Measurements from ENCODE around the gene ARIH2. TPM values are rescaled to one million over a fixed set of nuclear protein-coding genes. Genes with fewer than 3 reads are reported as not detected.

The ARIH2 gene
- total and polyA plus RNA-seq, 2 of the 8 experiments (the other 6 are each of a cell fraction or from before 2014, with no cell fraction given) = 72.9 to 136 TPM

GRCh38 chr3:49028673-49029562 is 110.3 kb downstream of the ARIH2 start, which contains the start of gene IMPDH2 (continued):
- TF ChIP-seq CTCF (IDR thresholded peaks at IDR 0.05; ENCODE audit: control extremely low read depth in 1 of 3, insufficient read depth in 1 of 3, low read depth in 1 of 3, low read length in 3 of 3) (0 out of 4 replicates have a peak, but pooled peaks of 1 of the 3 experiments have one; percentile 1), BACH1 (IDR thresholded peaks at IDR 0.05; ENCODE audit: low read length) (no peak; the same call in 1 of the 2 replicates), KDM1A (IDR thresholded peaks at IDR 0.05; ENCODE audit: borderline replicate concordance, low read length) (no peak), ATF2 (IDR thresholded peaks at IDR 0.05; ENCODE audit: low read length) (peak; percentile 94; the same call in 1 of the 2 replicates), RNF2 (IDR thresholded peaks at IDR 0.05; ENCODE audit: borderline replicate concordance, low read depth, low read length, missing control alignments, poor library complexity, severe bottlenecking) (no peak), MAX (IDR thresholded peaks at IDR 0.05) (peak; percentile 94), TAF7 (optimal IDR thresholded peaks at IDR 0.05; ENCODE audit: borderline replicate concordance, low read depth, low read length) (peak; percentile 89), JUND (IDR thresholded peaks at IDR 0.05; ENCODE audit: low read length) (peak; percentile 73; the same call in 1 of the 2 replicates), TAF1 (IDR thresholded peaks at IDR 0.05; ENCODE audit: low read depth, low read length) (peak; percentile 90), POU5F1 (IDR thresholded peaks at IDR 0.05; ENCODE audit: low read depth, low read length) (no peak), RBBP5 (IDR thresholded peaks at IDR 0.05; ENCODE audit: borderline replicate concordance, low read depth, low read length) (no peak), E2F6 (IDR thresholded peaks at IDR 0.05) (peak; percentile 91), SIN3A (conservative IDR thresholded peaks at IDR 0.05 in 1 of 2, IDR thresholded peaks at IDR 0.05 in 1 of 2; ENCODE audit: low read depth in 1 of 2, low read length in 2 of 2) (peak in 1 of 2 experiments; percentile 78; a peak in 2 of 4 replicates), EGR1 (IDR thresholded peaks at IDR 0.05; ENCODE audit: borderline replicate concordance, low read depth, low read length) (peak; percentile 92), TEAD4 (IDR thresholded peaks at IDR 0.05; ENCODE audit: low read depth, low read length) (no peak; the same call in 1 of the 2 replicates), SIX5 (IDR thresholded peaks at IDR 0.05; ENCODE audit: low read depth, low read length) (no peak), PHF8 (conservative IDR thresholded peaks at IDR 0.05; ENCODE audit: low read depth, low read length) (peak; percentile 95)

Data from H1 (cell line).